ENCODE measurements around the gene U2AF2. TPM values are rescaled to one million over a fixed set of nuclear protein-coding genes. Genes with fewer than 3 reads are reported as not detected.

The U2AF2 gene
- total RNA-seq, 4 donors from 2014 or later, result 38.1 to 60.2 (median 50.1) TPM

- no peak for ATAC-seq
- Histone ChIP-seq H3K36me3 (peaks cover 0 to 14% of the 10 kb centered on the region in 2 donors), H3K4me3 (peak overlapping the region; percentile 80 to 88 (median 82)), H3K4me1 (peaks cover 34 to 36% of the 10 kb centered on the region in 2 donors), H3K9me3 (no peaks in the 10 kb centered on the region), H3K27ac (peak overlapping the region; percentile 72 to 91 (median 84)), H3K27me3 (no peaks in the 10 kb centered on the region)
- in situ Hi-C loops (cut with MboI; ENCODE audit: low sequenced_read_pairs in 4 of 4), result loop anchor here in 1 of 4 donors (25.0 kb wide), 1 partner anchor 511 kb away; the partner anchor contains the start of gene TNNT1
- no peak for DNase-seq
- no peak for TF ChIP-seq POLR2A (IDR thresholded peaks at IDR 0.05)
- TF ChIP-seq CTCF (IDR thresholded peaks at IDR 0.05 in 4 of 5, conservative IDR thresholded peaks at IDR 0.05 in 1 of 5), result no peak
- intact Hi-C loops (cut with DNase I; ENCODE audit: low total_unique reads), result no loop called here
Measured at GRCh38 chr19:55648585-55649267, 6.1 kb upstream of the U2AF2 start.

DNA sequence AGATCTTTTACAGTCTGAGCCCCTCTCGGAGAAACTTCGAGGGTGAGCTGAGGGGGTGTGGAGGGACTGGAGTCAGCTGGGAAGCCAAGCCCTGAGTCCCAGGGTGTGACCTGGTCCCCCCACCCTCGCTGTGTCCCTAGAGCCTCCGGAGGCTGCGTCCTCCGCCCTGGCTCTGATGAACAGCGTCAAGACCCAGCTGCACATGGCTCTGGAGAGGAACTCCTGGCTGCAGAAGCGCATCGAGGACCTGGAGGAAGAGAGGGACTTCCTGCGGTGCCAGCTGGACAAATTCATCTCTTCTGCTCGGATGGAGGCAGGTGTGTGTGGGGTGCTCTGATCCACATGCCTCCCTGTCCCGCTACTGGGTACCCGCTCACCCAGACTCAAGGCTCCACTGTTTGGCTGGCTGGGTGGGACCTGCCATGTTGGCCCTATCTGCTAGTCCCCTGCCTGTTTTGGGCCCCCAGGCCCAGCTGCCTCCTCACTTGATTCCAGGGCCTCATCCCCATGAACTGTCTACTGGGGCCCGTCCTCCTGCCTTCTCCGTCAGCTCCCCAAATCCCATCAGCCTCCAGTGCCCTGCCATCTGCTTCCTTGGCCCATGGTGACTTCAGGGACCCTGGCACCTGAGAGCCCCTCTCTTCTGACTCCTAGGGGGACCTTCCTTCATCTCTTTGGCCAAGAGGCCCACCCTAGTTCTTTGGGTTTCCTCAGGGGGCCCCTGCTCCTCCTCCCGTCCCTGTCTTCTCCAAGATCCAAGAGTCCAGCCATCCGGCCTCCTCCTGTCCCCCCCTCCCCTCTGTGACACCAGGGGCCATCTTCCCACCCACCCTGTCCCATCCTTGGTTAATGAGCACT lies 5.3 kb upstream of the U2AF2 start:
- no peak for TF ChIP-seq POLR2A (IDR thresholded peaks at IDR 0.05)
- no peak for TF ChIP-seq CTCF (IDR thresholded peaks at IDR 0.05 in 4 of 5, conservative IDR thresholded peaks at IDR 0.05 in 1 of 5)
- no peak for DNase-seq
- H3K9me3 ChIP-seq, result no peaks in the 10 kb centered on the region
- peaks cover 0 to 14% of the 10 kb centered on the region in 2 donors for H3K36me3 ChIP-seq
- H3K27me3 ChIP-seq, result no peaks in the 10 kb centered on the region
- in situ Hi-C loops (cut with MboI; ENCODE audit: low sequenced_read_pairs in 4 of 4), result loop anchor here in 1 of 4 donors (25.0 kb wide), 1 partner anchor 512 kb away; the partner anchor contains the start of gene TNNT1
- ATAC-seq, result no peak
- intact Hi-C loops (cut with DNase I; ENCODE audit: low total_unique reads), result no loop called here
- peak overlapping the region; percentile 72 to 91 (median 84) for H3K27ac ChIP-seq
- H3K4me3 ChIP-seq, result peak overlapping the region in 2 of 4 donors; percentile 80 to 88
- peaks cover 28% of the 10 kb centered on the region in 2 donors for H3K4me1 ChIP-seq

DNA sequence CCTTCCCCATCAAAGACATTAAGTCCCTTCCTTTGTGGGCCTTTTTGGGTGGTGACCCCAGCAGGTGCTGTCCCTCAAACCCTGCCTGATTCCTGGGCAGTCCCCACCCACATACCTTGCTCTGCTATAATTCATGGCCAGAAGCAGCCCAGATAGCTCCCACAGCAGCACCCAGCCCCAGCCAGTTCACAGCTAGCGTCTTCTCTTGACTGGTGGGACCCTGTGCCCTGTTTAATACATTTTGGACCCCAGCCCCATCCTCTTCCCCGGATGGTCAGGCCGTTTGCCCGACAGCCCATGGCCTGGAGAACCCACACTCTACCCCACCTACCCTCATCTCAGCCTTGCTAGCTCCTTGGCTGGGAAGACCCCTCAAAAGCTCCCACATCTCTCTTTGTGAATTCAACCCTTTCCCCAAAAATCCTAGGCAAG lies 4.7 kb upstream of the U2AF2 start:
- intact Hi-C loops (cut with DNase I; ENCODE audit: low total_unique reads), result no loop called here
- Histone ChIP-seq H3K4me1 (peaks cover 22 to 27% of the 10 kb centered on the region in 2 donors), H3K9me3 (no peaks in the 10 kb centered on the region), H3K36me3 (peaks cover 0 to 9% of the 10 kb centered on the region in 2 donors), H3K4me3 (no peak overlapping the region), H3K27me3 (no peaks in the 10 kb centered on the region), H3K27ac (no peak overlapping the region)
- TF ChIP-seq CTCF (IDR thresholded peaks at IDR 0.05 in 4 of 5, conservative IDR thresholded peaks at IDR 0.05 in 1 of 5) (no peak), POLR2A (IDR thresholded peaks at IDR 0.05) (no peak)
- no peak for DNase-seq
- in situ Hi-C loops (cut with MboI; ENCODE audit: low sequenced_read_pairs in 4 of 4), result no loop called here
- no peak for ATAC-seq

DNA sequence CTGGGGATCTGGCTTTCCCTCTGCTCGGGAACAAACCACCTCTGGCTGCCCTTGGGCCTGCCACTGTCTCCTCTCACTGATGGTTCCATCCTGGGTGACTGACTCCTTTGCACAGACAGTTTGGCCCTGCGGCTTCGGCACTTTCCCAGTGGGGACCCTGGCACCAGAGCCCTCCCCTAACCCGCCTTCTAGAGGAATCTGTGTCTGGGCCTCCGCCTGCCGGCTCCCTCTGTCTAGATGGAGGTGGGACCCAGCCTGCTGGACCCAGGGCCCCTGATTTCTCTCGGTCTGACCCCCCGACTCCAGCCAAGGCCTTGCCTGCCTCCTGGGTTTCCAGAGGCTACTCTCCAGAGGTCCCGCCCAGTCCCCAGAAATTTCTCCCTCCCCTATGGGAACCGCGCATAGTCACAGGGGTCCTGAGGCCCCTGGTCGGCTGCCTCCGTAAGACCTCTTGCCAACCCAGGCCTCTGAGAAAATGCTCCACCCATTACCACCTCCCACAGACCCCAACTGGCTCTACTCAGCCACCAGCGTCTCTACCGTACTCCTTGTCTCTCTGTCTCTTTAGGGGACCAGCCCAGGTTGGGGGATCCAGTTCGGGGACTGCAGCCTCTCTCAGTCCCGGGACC lies 4.1 kb upstream of the U2AF2 start:
- intact Hi-C loops (cut with DNase I; ENCODE audit: low total_unique reads) (no loop called here), in situ Hi-C loops (cut with MboI; ENCODE audit: low sequenced_read_pairs in 4 of 4) (no loop called here)
- peaks cover 20 to 29% of the 10 kb centered on the region in 2 donors for H3K4me1 ChIP-seq

More for the DNA sequence above, 4.1 kb upstream of the U2AF2 start:
- TF ChIP-seq CTCF (IDR thresholded peaks at IDR 0.05 in 4 of 5, conservative IDR thresholded peaks at IDR 0.05 in 1 of 5) (no peak), POLR2A (IDR thresholded peaks at IDR 0.05) (no peak)
- DNase-seq (no peak), ATAC-seq (no peak)
- Histone ChIP-seq H3K36me3 (peaks cover 0 to 4% of the 10 kb centered on the region in 2 donors), H3K27me3 (no peaks in the 10 kb centered on the region), H3K9me3 (no peaks in the 10 kb centered on the region), H3K27ac (no peak overlapping the region), H3K4me3 (no peak overlapping the region)

All from gastrocnemius medialis (tissue), 4 donors.